Parathyroid adenoma (tissue), 2 donors: ENCODE data around the gene EPHA6.

Source experiments
- H2AFZ ChIP-seq: fragments of 300-600 bp; sonication (generic); one replicate; pipeline ENCODE4 v1.7.0; 2017; ENCODE audit warnings: antibody characterized with exemption, mild to moderate bottlenecking
- H3K27ac ChIP-seq: fragments of 300-600 bp; sonication (generic); one replicate; pipeline ENCODE4 v1.7.0; 2017
- H3K27me3 ChIP-seq: fragments of 300-600 bp; sonication (generic); one replicate; pipeline ENCODE4 v1.7.0; 2017; ENCODE audit warnings: low read length; ENCODE audit not compliant: control insufficient read depth, insufficient read depth
- H3K36me3 ChIP-seq: fragments of 300-600 bp; sonication (generic); one replicate; pipeline ENCODE4 v1.7.0; 2017; ENCODE audit warnings: low read length; ENCODE audit not compliant: control insufficient read depth, insufficient read depth
- H3K4me1 ChIP-seq: fragments of 300-600 bp; sonication (generic); one replicate; pipeline ENCODE4 v1.7.0; 2017; ENCODE audit warnings: control low read depth
- H3K4me2 ChIP-seq: fragments of 300-600 bp; sonication (generic); one replicate; pipeline ENCODE4 v1.7.0; 2017; ENCODE audit warnings: low read length
- H3K4me3 ChIP-seq: fragments of 300-600 bp; sonication (generic); one replicate; pipeline ENCODE4 v1.7.0; 2017; ENCODE audit warnings: low read depth, low read length
- H3K79me2 ChIP-seq: fragments of 300-600 bp; sonication (generic); one replicate; pipeline ENCODE4 v1.7.0; 2017; ENCODE audit warnings: control low read depth
- H3K9ac ChIP-seq: fragments of 300-600 bp; sonication (generic); one replicate; pipeline ENCODE4 v1.7.0; 2017; ENCODE audit warnings: mild to moderate bottlenecking
- H3K9me3 ChIP-seq: fragments of 300-600 bp; sonication (generic); one replicate; pipeline ENCODE4 v1.7.0; 2017; ENCODE audit warnings: low read length; ENCODE audit not compliant: control insufficient read depth
- TF ChIP-seq, protein P1 (sequence below): fragments of 300-600 bp; sonication (generic); IDR thresholded peaks from one replicate; pipeline ENCODE4 v1.7.0; 2017; ENCODE audit warnings: antibody characterized with exemption, mild to moderate bottlenecking
- donor health status: primary hyperparathyroidism.

The EPHA6 gene

DNA sequence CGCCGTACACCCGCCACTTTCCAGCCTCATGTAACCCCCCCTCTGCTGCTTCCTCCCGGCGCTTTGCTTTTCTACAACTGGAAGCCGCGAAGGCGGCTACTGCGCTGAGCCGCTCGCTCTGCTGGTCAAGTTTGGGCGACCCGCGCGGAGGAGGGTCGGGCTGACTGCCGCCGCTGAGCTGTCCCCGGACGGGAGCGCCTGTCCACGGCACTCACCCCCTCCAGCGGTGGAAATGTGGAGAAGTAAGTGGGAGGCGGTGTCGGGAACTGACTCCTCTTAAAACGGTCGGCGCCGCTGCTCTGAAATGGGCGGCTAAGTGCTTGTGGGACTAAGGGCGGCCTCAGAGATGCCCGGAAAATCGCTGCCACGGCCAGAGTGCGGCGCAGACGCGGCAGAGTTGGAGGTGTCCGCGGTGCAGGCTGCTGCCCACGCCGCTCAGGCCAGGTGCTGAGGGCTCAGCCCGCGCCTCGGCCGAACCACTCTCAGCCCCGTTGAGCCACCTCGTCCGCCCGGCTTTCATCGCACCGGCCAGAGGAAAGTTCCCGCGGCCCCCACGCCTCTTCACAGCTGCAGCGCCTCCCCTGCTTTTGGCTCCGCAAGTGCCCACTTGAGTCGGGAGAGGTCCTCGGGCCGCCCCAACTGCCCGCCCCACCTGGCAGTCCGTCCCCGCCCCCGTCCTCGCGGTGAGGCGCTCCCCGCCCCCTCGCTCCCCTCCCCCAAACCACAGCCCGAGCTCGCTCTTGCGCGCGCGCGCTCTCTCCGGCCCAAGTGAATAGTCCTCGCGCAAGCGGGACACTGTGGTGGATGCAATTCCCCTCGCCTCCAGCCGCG is at the start of gene EPHA6:
Gene EPHA6, plus strand, starts transcription at position 775 of the 831 bp plus-strand sequence.
- H3K36me3 ChIP-seq: no peaks in the 10 kb centered on the region
- no peaks in the 10 kb centered on the region for H3K9me3 ChIP-seq
- H3K9ac ChIP-seq: no peak within 1 kb of the TSS
- H3K27me3 ChIP-seq: no peaks in the 10 kb centered on the region
- no peaks in the 10 kb centered on the region for H3K79me2 ChIP-seq
- peak within 1 kb of the TSS; percentile 39 for H3K27ac ChIP-seq
- TF ChIP-seq, protein P1, sequence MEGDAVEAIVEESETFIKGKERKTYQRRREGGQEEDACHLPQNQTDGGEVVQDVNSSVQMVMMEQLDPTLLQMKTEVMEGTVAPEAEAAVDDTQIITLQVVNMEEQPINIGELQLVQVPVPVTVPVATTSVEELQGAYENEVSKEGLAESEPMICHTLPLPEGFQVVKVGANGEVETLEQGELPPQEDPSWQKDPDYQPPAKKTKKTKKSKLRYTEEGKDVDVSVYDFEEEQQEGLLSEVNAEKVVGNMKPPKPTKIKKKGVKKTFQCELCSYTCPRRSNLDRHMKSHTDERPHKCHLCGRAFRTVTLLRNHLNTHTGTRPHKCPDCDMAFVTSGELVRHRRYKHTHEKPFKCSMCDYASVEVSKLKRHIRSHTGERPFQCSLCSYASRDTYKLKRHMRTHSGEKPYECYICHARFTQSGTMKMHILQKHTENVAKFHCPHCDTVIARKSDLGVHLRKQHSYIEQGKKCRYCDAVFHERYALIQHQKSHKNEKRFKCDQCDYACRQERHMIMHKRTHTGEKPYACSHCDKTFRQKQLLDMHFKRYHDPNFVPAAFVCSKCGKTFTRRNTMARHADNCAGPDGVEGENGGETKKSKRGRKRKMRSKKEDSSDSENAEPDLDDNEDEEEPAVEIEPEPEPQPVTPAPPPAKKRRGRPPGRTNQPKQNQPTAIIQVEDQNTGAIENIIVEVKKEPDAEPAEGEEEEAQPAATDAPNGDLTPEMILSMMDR: peak; percentile 19
- peaks cover 5% of the 10 kb centered on the region for H3K4me1 ChIP-seq
- H2AFZ ChIP-seq: peak within 1 kb of the TSS; percentile 93
- H3K4me2 ChIP-seq: peak within 1 kb of the TSS; percentile 95
- peak within 1 kb of the TSS; percentile 60 for H3K4me3 ChIP-seq

DNA sequence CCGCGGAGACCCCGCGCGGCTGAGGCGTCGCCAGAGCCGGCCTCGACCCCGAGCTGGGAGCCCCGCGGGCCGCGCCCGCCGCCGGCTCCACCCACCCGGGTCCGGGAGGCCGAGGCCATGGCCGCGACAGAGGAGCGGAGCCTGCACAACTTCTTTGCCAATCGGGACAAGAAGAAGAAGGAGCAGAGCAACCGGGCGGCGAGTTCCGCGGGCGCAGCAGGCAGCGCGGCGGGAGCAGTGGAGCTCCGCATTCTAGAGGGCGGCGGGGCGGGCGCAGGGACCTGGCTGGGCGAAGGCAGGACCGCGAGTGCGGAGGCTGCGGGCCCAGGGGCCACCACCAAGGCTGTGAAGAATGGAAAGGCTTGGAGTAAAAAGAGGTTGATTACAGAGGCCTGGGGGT is 37.6 kb upstream of the EPHA6 start:
- Histone ChIP-seq H3K9me3 (no peaks in the 10 kb centered on the region), H2AFZ (no peak overlapping the region), H3K79me2 (no peaks in the 10 kb centered on the region), H3K27me3 (no peaks in the 10 kb centered on the region), H3K4me1 (no peaks in the 10 kb centered on the region), H3K4me3 (no peak overlapping the region), H3K4me2 (no peak overlapping the region), H3K9ac (no peak overlapping the region), H3K36me3 (no peaks in the 10 kb centered on the region), H3K27ac (no peak overlapping the region)
- TF ChIP-seq, protein P1: no peak

DNA sequence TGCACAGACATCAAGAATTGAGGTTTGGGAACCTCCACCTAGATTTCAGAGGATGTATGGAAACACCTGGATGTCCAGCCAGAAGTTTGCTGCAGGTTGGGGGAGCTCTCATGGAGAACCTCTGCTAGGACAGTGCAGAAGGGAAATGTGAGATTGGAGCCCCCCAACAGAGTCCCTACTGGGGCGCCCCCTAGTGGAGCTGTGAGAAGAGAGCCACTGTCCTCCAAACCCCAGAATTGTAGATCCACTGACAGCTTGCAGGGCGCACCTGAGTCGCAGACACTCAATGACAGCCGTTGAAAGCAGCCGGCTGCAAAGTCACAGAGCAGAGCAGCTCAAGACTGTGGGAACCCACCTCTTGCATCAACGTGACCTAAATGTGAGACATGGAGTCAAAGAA is 34.6 kb upstream of the EPHA6 start:
- Histone ChIP-seq H3K4me3 (no peak overlapping the region), H2AFZ (no peak overlapping the region)
- TF ChIP-seq, protein P1: no peak

DNA sequence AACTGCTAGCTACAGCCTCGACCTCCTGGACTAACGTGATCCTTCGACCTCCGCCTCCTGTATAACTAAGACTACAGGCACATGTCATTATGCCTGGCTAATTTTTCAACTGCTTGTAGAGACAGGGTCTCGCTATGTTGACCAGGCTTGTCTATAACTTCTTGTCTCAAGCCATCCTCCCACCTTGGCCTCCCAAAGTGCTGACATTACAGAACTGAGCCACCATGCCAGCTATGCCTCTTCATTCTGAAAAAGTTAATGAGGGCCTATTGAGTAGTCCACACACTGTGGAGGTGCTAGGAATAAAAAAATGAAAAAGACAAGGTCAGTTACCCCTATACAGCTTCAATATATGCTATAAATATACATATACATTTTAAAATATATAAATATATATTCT is 18.3 kb upstream of the EPHA6 start:
- Histone ChIP-seq H3K4me1 (no peaks in the 10 kb centered on the region), H3K79me2 (no peaks in the 10 kb centered on the region), H3K36me3 (no peaks in the 10 kb centered on the region), H3K27me3 (no peaks in the 10 kb centered on the region), H2AFZ (no peak overlapping the region), H3K9me3 (no peaks in the 10 kb centered on the region), H3K4me2 (no peak overlapping the region), H3K9ac (no peak overlapping the region), H3K27ac (no peak overlapping the region), H3K4me3 (no peak overlapping the region)
- TF ChIP-seq, protein P1: no peak

More for the DNA sequence above, 34.6 kb upstream of the EPHA6 start:
- Histone ChIP-seq H3K27ac (no peak overlapping the region), H3K79me2 (no peaks in the 10 kb centered on the region), H3K36me3 (no peaks in the 10 kb centered on the region), H3K4me2 (no peak overlapping the region), H3K4me1 (no peaks in the 10 kb centered on the region), H3K9me3 (no peaks in the 10 kb centered on the region), H3K27me3 (no peaks in the 10 kb centered on the region), H3K9ac (no peak overlapping the region)

DNA sequence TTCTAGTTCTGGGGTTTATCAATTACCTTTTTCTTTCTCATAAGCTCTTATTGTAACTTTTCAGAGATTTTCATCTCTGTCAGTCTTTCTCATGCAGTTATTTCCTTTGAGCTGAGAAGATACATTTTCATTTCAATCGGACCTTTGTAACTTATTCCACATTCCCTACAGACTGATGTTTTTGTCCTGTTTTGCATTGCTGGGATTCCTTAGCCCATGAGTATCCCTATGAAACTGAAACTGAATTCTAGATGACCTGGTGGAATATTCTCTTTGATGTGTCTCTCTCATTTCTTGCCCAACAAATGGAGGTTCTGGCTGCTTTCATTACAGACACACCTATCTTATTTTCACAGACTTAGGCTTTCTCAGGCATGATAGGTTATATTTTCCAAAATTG is 10.5 kb upstream of the EPHA6 start:
- Histone ChIP-seq H3K27ac (no peak overlapping the region), H3K9me3 (no peaks in the 10 kb centered on the region), H3K79me2 (no peaks in the 10 kb centered on the region), H3K36me3 (no peaks in the 10 kb centered on the region), H3K4me1 (no peaks in the 10 kb centered on the region), H3K4me2 (no peak overlapping the region), H2AFZ (no peak overlapping the region), H3K4me3 (no peak overlapping the region), H3K9ac (no peak overlapping the region), H3K27me3 (no peaks in the 10 kb centered on the region)
- TF ChIP-seq, protein P1: no peak
